ENCODE results near the gene PTPRM. TPM values are rescaled to one million over a fixed set of nuclear protein-coding genes. Genes with fewer than 3 reads are reported as not detected.

Gene PTPRM
- total and polyA plus RNA-seq, 2 experiments from 2014 or later, result 1.6 to 5.3 TPM

GRCh38 chr18:8116341-8117005 lies 549.4 kb downstream of the PTPRM start:
- no peak overlapping the region for H2AFZ ChIP-seq
- H3K27ac ChIP-seq (ENCODE audit: low read depth), result no peak overlapping the region
- no peaks in the 10 kb centered on the region for H3F3A ChIP-seq (replicated peaks; ENCODE audit: low read depth)
- H3K27ac Mint-ChIP-seq, result no peak overlapping the region
- H3K4me1 ChIP-seq (ENCODE audit: insufficient read depth), result no peaks in the 10 kb centered on the region
- H3K79me2 ChIP-seq (replicated peaks; ENCODE audit: insufficient read depth), result no peaks in the 10 kb centered on the region
- H4K20me1 ChIP-seq (replicated peaks; ENCODE audit: insufficient read depth), result no peaks in the 10 kb centered on the region
- H3K36me3 ChIP-seq (ENCODE audit: insufficient read depth), result no peaks in the 10 kb centered on the region
- H3K4me1 Mint-ChIP-seq, result no peaks in the 10 kb centered on the region
- no peaks in the 10 kb centered on the region for H3K27me3 ChIP-seq (ENCODE audit: insufficient read depth)
- H3K4me2 ChIP-seq, result no peak overlapping the region
- H3K9me2 ChIP-seq (ENCODE audit: insufficient read depth), result no peaks in the 10 kb centered on the region
- no peak for DNase-seq (ENCODE audit: low spot score)
- no peaks in the 10 kb centered on the region for H3K36me3 Mint-ChIP-seq (ENCODE audit: low read depth)
- no peak; the same call in 2 of the 3 replicates for ATAC-seq
- TF ChIP-seq CTCF (conservative IDR thresholded peaks at IDR 0.05; ENCODE audit: low read depth in 2 of 2) (no peak), ZNF462 (CRISPR knock-in tag; IDR thresholded peaks at IDR 0.05) (no peak), CREB1 (CRISPR knock-in tag; IDR thresholded peaks at IDR 0.05; ENCODE audit: low read depth) (no peak), JUNB (IDR thresholded peaks at IDR 0.05; ENCODE audit: unreplicated experiment) (no peak), ZNF331 (CRISPR knock-in tag; IDR thresholded peaks at IDR 0.05; ENCODE audit: low read depth) (no peak), POLR2AphosphoS5 (IDR thresholded peaks at IDR 0.05; ENCODE audit: low read depth) (no peak), NANOG (IDR thresholded peaks at IDR 0.05; ENCODE audit: borderline replicate concordance) (no peak), REST (IDR thresholded peaks at IDR 0.05; ENCODE audit: unreplicated experiment) (no peak), ETS1 (IDR thresholded peaks at IDR 0.05) (no peak), STAT1 (IDR thresholded peaks at IDR 0.05; ENCODE audit: unreplicated experiment) (no peak), EZH2 (IDR thresholded peaks at IDR 0.05; ENCODE audit: low read depth, unreplicated experiment) (no peak), EZH2phosphoT487 (IDR thresholded peaks at IDR 0.05; ENCODE audit: unreplicated experiment) (no peak), ZNF114 (CRISPR knock-in tag; IDR thresholded peaks at IDR 0.05) (no peak)
- no peaks in the 10 kb centered on the region for H3K9me3 Mint-ChIP-seq
- H3K4me3 Mint-ChIP-seq, result no peak overlapping the region
- no peak overlapping the region for H3K4me3 ChIP-seq
- no peaks in the 10 kb centered on the region for H3K27me3 Mint-ChIP-seq (ENCODE audit: insufficient read depth, low read depth, poor library complexity)
